ENCODE results near the gene CACNA1S. TPM values are rescaled to one million over a fixed set of nuclear protein-coding genes. Genes with fewer than 3 reads are reported as not detected.

CACNA1S gene
- total and polyA plus RNA-seq, 2 of the 4 experiments (the other 2 are of a cell fraction), result not detected

DNA sequence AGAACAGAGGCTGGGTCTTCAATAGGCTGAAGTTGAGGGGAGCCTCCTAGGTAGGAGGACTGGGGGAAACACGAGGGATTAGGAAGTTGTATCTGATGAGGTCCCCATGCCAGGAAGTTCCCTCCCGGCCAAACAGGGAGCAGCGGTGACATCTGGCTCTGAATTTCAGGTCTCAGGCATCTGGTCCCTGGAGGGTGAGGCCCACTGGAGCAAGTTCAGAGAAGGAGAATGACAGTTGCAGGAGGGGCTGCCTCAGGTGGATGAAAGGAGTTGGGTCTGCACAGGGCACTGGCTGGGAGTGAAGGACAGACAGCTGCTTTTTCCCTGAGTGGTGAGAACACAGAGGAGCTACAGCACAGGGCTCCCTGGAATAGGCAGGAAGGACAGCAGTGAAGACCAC, 32.9 kb upstream of the CACNA1S start:
- Histone ChIP-seq H3K4me2 (ENCODE audit: low read depth, low read length) (no peak overlapping the region), H3K56ac (ENCODE audit: extremely low read depth, insufficient read depth, low read length) (no peak overlapping the region), H2AFZ (replicated peaks; ENCODE audit: low read length, poor library complexity) (no peak overlapping the region), H4K91ac (ENCODE audit: insufficient read depth, low read depth, low read length) (no peak overlapping the region), H3K79me1 (ENCODE audit: low read depth in 1 of 2, low read length in 2 of 2) (peaks cover 0 to 16% of the 10 kb centered on the region in 2 experiments; a peak in 2 of 4 replicates), H3K9ac (ENCODE audit: low read depth, low read length) (no peak overlapping the region), H3K4ac (ENCODE audit: low read depth, low read length) (no peak overlapping the region), H3K27me3 (ENCODE audit: control insufficient read depth, insufficient read depth, low read length) (no peaks in the 10 kb centered on the region), H2AK9ac (replicated peaks; ENCODE audit: low read depth, low read length, poor library complexity) (no peak overlapping the region), H2BK120ac (ENCODE audit: low read depth, low read length) (no peak overlapping the region), H3K4me3 (ENCODE audit: insufficient read depth, low read depth, low read length) (no peak overlapping the region), H3K4me1 (ENCODE audit: control insufficient read depth, insufficient read depth, low read length) (no peaks in the 10 kb centered on the region), H3K18ac (ENCODE audit: low read depth, low read length) (no peak overlapping the region), H4K5ac (ENCODE audit: low read depth, low read length) (no peak overlapping the region), H3K27ac (ENCODE audit: insufficient read depth, low read length) (no peak overlapping the region), H3K9me1 (ENCODE audit: insufficient read depth, low read length) (no peaks in the 10 kb centered on the region), H4K20me1 (ENCODE audit: insufficient read depth, low read length) (peaks cover 7% of the 10 kb centered on the region; the same call in 1 of the 2 replicates), H2BK20ac (ENCODE audit: low read depth, low read length) (no peak overlapping the region), H3K23ac (ENCODE audit: low read depth, low read length) (no peak overlapping the region), H2BK15ac (ENCODE audit: low read depth, low read length) (no peak overlapping the region), H3K9me3 (ENCODE audit: control insufficient read depth, insufficient read depth, low read length) (no peaks in the 10 kb centered on the region), H2AK5ac (ENCODE audit: low read depth, low read length) (no peak overlapping the region), H3K14ac (replicated peaks; ENCODE audit: low read depth, low read length) (no peak overlapping the region), H4K8ac (ENCODE audit: low read depth in 2 of 2, low read length in 2 of 2) (no peak overlapping the region), H2BK5ac (ENCODE audit: low read depth, low read length, poor library complexity, severe bottlenecking) (no peak overlapping the region), H3K36me3 (ENCODE audit: control insufficient read depth, insufficient read depth, low read length) (peaks cover 80% of the 10 kb centered on the region)
- DNase-seq, result no peak
- CTCF ChIA-PET, result no interaction called here
- POLR2A ChIA-PET (ENCODE audit: unreplicated experiment), result no interaction called here
- BruUV-seq (replicated peaks), result no TSS peak
- intact Hi-C loops (cut with micrococcal nuclease), result no loop called here
- dilution Hi-C loops (cut with HindIII; ENCODE audit: low sequenced_read_pairs, unreplicated experiment), result no loop called here
- 100% methylated on average over 2 of the region's 3 CpGs; no CpG with 5 or more reads in 1 of the 2 experiments for WGBS, 2 experiments (ENCODE audit: extremely low coverage in 2 of 2, insufficient read length in 1 of 2)
- ATAC-seq (ENCODE audit: low read depth), result no peak
- TF ChIP-seq, protein P1, sequence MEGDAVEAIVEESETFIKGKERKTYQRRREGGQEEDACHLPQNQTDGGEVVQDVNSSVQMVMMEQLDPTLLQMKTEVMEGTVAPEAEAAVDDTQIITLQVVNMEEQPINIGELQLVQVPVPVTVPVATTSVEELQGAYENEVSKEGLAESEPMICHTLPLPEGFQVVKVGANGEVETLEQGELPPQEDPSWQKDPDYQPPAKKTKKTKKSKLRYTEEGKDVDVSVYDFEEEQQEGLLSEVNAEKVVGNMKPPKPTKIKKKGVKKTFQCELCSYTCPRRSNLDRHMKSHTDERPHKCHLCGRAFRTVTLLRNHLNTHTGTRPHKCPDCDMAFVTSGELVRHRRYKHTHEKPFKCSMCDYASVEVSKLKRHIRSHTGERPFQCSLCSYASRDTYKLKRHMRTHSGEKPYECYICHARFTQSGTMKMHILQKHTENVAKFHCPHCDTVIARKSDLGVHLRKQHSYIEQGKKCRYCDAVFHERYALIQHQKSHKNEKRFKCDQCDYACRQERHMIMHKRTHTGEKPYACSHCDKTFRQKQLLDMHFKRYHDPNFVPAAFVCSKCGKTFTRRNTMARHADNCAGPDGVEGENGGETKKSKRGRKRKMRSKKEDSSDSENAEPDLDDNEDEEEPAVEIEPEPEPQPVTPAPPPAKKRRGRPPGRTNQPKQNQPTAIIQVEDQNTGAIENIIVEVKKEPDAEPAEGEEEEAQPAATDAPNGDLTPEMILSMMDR (conservative IDR thresholded peaks at IDR 0.05; ENCODE audit: low read depth, low read length), result no peak
- TF ChIP-seq RAD21 (IDR thresholded peaks at IDR 0.05; ENCODE audit: low read length) (no peak), CHD1 (IDR thresholded peaks at IDR 0.05; ENCODE audit: low read depth, low read length) (no peak), MAZ (IDR thresholded peaks at IDR 0.05; ENCODE audit: borderline replicate concordance, low read depth, low read length) (no peak), SMC3 (IDR thresholded peaks at IDR 0.05; ENCODE audit: low read depth, low read length) (no peak), NFE2L2 (IDR thresholded peaks at IDR 0.05; ENCODE audit: low read depth, low read length) (no peak), MXI1 (IDR thresholded peaks at IDR 0.05; ENCODE audit: borderline replicate concordance, low read depth, low read length) (no peak), POLR2A (IDR thresholded peaks at IDR 0.05; ENCODE audit: low read depth, low read length) (no peak), MAFK (IDR thresholded peaks at IDR 0.05; ENCODE audit: low read depth, low read length) (no peak), BHLHE40 (IDR thresholded peaks at IDR 0.05; ENCODE audit: low read depth, low read length) (no peak), RCOR1 (IDR thresholded peaks at IDR 0.05; ENCODE audit: insufficient replicate concordance, low read length) (no peak), RFX5 (IDR thresholded peaks at IDR 0.05; ENCODE audit: low read depth, low read length) (no peak), FOS (IDR thresholded peaks at IDR 0.05; ENCODE audit: low read depth, low read length) (no peak), CEBPB (IDR thresholded peaks at IDR 0.05; ENCODE audit: low read depth, low read length) (no peak)
- TF ChIP-seq, protein P2, sequence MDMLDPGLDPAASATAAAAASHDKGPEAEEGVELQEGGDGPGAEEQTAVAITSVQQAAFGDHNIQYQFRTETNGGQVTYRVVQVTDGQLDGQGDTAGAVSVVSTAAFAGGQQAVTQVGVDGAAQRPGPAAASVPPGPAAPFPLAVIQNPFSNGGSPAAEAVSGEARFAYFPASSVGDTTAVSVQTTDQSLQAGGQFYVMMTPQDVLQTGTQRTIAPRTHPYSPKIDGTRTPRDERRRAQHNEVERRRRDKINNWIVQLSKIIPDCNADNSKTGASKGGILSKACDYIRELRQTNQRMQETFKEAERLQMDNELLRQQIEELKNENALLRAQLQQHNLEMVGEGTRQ (IDR thresholded peaks at IDR 0.05; ENCODE audit: low read depth, low read length), result no peak
- TF ChIP-seq, protein P3, sequence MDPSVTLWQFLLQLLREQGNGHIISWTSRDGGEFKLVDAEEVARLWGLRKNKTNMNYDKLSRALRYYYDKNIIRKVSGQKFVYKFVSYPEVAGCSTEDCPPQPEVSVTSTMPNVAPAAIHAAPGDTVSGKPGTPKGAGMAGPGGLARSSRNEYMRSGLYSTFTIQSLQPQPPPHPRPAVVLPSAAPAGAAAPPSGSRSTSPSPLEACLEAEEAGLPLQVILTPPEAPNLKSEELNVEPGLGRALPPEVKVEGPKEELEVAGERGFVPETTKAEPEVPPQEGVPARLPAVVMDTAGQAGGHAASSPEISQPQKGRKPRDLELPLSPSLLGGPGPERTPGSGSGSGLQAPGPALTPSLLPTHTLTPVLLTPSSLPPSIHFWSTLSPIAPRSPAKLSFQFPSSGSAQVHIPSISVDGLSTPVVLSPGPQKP (IDR thresholded peaks at IDR 0.05; ENCODE audit: borderline replicate concordance, low read depth, low read length), result no peak
- in situ Hi-C loops (cut with MboI; ENCODE audit: low sequenced_read_pairs), result no loop called here

Data from IMR-90 (cell line).